MCF 10A (cell line): ENCODE data around the gene ZAP70. TPM values are rescaled to one million over a fixed set of nuclear protein-coding genes. Genes with fewer than 3 reads are reported as not detected.

Experiments used
- BruUV-seq: library from RNA; stranded (reverse); fragments of 400-500 nt; replicated peaks from 2 replicates; lab custom pipeline; 2021; lab: Mats Ljungman, UMichigan
- CTCF ChIA-PET: fragments of 300-600 bp; sonication (Branson Sonifier 250); formaldehyde crosslinking; extraction: SDS; loops from one replicate; lab custom pipeline; 2021; ENCODE audit warnings: antibody characterized with exemption, inconsistent platforms; lab: Yijun Ruan, JAX
- POLR2A ChIA-PET: fragments of 300-600, 350-650 bp; sonication (Branson Sonifier 250); formaldehyde crosslinking; extraction: SDS; loops from one replicate; lab custom pipeline; 2020; ENCODE audit warnings: antibody characterized with exemption, inconsistent platforms; lab: Yijun Ruan, JAX
- DNase-seq: peaks from one replicate; pipeline ENCODE4 v3.0.0-alpha.2; 2018; ENCODE audit not compliant: unreplicated experiment
- H3K27ac Mint-ChIP-seq: one replicate; pipeline ENCODE4 v1.8.0; 2022; ENCODE audit warnings: mild to moderate bottlenecking, low read depth, mixed read lengths; ENCODE audit not compliant: unreplicated experiment
- H3K27me3 Mint-ChIP-seq: one replicate; pipeline ENCODE4 v1.8.0; 2022; ENCODE audit warnings: mixed read lengths; ENCODE audit not compliant: insufficient read depth, unreplicated experiment
- H3K36me3 Mint-ChIP-seq: one replicate; pipeline ENCODE4 v1.8.0; 2022; ENCODE audit warnings: mild to moderate bottlenecking, moderate library complexity, mixed read lengths; ENCODE audit not compliant: insufficient read depth, unreplicated experiment
- H3K4me1 Mint-ChIP-seq: one replicate; pipeline ENCODE4 v1.8.0; 2022; ENCODE audit warnings: mixed read lengths; ENCODE audit not compliant: insufficient read depth, unreplicated experiment
- H3K4me3 Mint-ChIP-seq: one replicate; pipeline ENCODE4 v1.8.0; 2022; ENCODE audit warnings: mild to moderate bottlenecking, moderate library complexity, mixed read lengths; ENCODE audit not compliant: unreplicated experiment
- H3K9me3 Mint-ChIP-seq: one replicate; pipeline ENCODE4 v1.8.0; 2022; ENCODE audit warnings: mixed read lengths; ENCODE audit not compliant: unreplicated experiment
- intact Hi-C: fragments of 100-400 bp; cut with micrococcal nuclease; formaldehyde crosslinking; loops from 2 replicates; pipeline ENCODE4 v1.14.1; 2022
- total RNA-seq: library from RNA; stranded (reverse); gene quantifications from 2 replicates; pipeline ENCODE4 v1.2.3, GENCODE V29; 2022
- TF ChIP-seq, protein P1 (sequence below): fragments of 200-600 bp; IDR thresholded peaks from one replicate; pipeline ENCODE4 v1.8.0; 2022; ENCODE audit warnings: antibody characterized with exemption, mild to moderate bottlenecking; ENCODE audit not compliant: unreplicated experiment

The ZAP70 gene
- total RNA-seq, 1 experiment from 2014 or later, result not detected

DNA sequence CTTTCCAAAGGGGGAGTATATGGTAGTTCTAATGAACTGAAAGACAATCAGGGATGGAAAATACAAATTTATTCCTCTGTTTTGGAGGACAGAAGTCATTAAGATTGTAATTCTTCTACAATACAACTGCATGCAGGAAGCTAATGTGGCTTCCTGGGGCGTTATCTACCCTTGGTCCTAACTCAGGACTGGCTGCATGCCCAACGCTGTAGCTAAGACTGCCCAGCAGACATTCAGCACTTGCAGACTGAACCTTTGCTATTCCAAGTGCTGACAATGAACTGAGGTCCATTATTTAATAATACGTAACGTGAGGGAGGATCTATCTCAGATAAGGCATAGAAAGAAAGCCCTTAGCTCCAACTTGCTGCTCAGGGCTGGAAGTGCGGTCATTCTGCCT lies 53.2 kb downstream of the ZAP70 start:
- Mint-ChIP-seq H3K27ac (no peak overlapping the region), H3K27me3 (no peaks in the 10 kb centered on the region), H3K4me3 (no peak overlapping the region), H3K9me3 (no peaks in the 10 kb centered on the region), H3K4me1 (no peaks in the 10 kb centered on the region), H3K36me3 (peaks cover 26% of the 10 kb centered on the region)
- DNase-seq, result no peak
- no TSS peak for BruUV-seq
- intact Hi-C loops, result no loop called here
- CTCF ChIA-PET, result interaction anchor here (0.6 to 1.8 kb wide), 4 partner anchors 21 to 523 kb away, joined by 3 to 8 read pairs (median 4); no protein-coding TSS in a partner anchor
- POLR2A ChIA-PET, result no interaction called here
- TF ChIP-seq, protein P1, sequence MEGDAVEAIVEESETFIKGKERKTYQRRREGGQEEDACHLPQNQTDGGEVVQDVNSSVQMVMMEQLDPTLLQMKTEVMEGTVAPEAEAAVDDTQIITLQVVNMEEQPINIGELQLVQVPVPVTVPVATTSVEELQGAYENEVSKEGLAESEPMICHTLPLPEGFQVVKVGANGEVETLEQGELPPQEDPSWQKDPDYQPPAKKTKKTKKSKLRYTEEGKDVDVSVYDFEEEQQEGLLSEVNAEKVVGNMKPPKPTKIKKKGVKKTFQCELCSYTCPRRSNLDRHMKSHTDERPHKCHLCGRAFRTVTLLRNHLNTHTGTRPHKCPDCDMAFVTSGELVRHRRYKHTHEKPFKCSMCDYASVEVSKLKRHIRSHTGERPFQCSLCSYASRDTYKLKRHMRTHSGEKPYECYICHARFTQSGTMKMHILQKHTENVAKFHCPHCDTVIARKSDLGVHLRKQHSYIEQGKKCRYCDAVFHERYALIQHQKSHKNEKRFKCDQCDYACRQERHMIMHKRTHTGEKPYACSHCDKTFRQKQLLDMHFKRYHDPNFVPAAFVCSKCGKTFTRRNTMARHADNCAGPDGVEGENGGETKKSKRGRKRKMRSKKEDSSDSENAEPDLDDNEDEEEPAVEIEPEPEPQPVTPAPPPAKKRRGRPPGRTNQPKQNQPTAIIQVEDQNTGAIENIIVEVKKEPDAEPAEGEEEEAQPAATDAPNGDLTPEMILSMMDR, result no peak

DNA sequence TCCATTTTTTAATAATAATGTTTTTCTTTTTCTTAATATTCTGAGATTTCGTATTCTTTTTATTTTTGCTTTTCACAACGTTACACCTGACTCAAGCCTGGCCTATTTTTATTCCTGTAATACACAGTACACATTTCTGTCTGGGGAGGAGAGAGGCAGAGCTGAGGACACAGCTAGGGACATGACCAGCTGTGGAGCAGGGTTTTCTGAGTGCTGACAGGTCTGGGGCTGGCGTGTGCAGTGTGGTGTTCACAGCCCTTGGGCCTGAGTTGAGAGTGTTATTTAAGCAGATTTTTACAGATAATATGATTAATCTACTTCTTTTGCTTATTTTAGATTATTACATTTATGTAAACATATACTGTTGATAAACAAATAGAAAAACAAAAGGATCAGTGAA lies 55.9 kb downstream of the ZAP70 start:
- Mint-ChIP-seq H3K27ac (no peak overlapping the region), H3K9me3 (no peaks in the 10 kb centered on the region), H3K4me3 (no peak overlapping the region), H3K36me3 (peaks cover 27% of the 10 kb centered on the region), H3K4me1 (no peaks in the 10 kb centered on the region), H3K27me3 (no peaks in the 10 kb centered on the region)
- intact Hi-C loops, result no loop called here
- DNase-seq, result no peak
- ChIA-PET CTCF (interaction anchor here (0.9 kb wide), 1 partner anchor 17 kb away, joined by 3 read pairs; no protein-coding TSS in a partner anchor), POLR2A (no interaction called here)
- TF ChIP-seq, protein P1, result no peak
- BruUV-seq, result no TSS peak

DNA sequence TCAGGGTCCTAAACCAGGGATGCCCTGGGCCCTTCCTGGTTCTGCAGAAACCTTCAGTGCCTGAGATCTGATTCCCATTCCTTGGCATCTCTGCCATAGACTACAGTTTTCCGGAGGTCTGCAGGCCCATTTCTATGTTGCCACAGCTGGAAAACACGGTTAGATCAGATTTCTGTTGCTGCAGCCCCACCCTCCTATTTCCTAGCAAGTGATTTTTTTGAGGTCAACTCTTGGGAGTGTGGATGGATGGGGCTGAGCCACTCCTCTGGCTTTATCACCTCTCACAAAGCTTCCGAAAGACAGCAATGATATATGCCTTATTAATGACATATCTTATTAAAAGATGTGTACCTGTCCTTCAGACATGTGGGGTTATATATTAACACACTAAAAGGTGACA lies 56.3 kb downstream of the ZAP70 start:
- ChIA-PET CTCF (interaction anchor here (0.7 to 1.3 kb wide), 3 partner anchors 17 to 616 kb away, joined by 3 to 5 read pairs (median 3); no protein-coding TSS in a partner anchor), POLR2A (no interaction called here)
- TF ChIP-seq, protein P1, result no peak
- H3K27me3 Mint-ChIP-seq, result no peaks in the 10 kb centered on the region
- H3K9me3 Mint-ChIP-seq, result no peaks in the 10 kb centered on the region
- no TSS peak for BruUV-seq
- intact Hi-C loops, result no loop called here
- no peaks in the 10 kb centered on the region for H3K4me1 Mint-ChIP-seq
- no peak overlapping the region for H3K27ac Mint-ChIP-seq
- no peak for DNase-seq
- H3K4me3 Mint-ChIP-seq, result no peak overlapping the region
- H3K36me3 Mint-ChIP-seq, result peaks cover 25% of the 10 kb centered on the region

DNA sequence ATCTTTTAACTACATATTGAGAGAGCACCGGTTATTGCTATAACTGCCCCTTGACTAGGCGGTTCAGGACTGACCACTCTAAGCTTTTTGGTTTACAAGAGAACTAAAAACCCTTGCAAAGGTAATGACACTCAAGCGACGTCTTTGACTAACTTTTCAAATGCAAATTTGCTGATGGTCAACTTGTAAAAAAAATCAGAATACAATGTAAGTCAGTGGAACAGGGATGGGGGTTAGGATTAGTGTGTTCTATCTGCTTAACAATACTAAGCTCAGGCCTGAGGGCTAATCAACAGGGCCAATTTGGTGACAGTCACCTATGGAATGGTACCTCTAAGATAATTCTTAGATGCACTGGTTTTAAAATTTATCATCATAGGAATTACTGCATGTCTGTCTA lies 57.1 kb downstream of the ZAP70 start:
- BruUV-seq, result no TSS peak
- Mint-ChIP-seq H3K9me3 (no peaks in the 10 kb centered on the region), H3K4me1 (no peaks in the 10 kb centered on the region), H3K4me3 (no peak overlapping the region), H3K36me3 (peaks cover 28% of the 10 kb centered on the region), H3K27ac (no peak overlapping the region), H3K27me3 (no peaks in the 10 kb centered on the region)
- POLR2A ChIA-PET, result no interaction called here
- TF ChIP-seq, protein P1, result no peak
- DNase-seq, result no peak
- intact Hi-C loops, result no loop called here
- CTCF ChIA-PET, result interaction anchor here (0.5 to 1.3 kb wide), 3 partner anchors 21 to 615 kb away, joined by 3 to 5 read pairs (median 3); no protein-coding TSS in a partner anchor
